DMS79 treated with DMSO at 0.1 percent for 48 hours (cell line): ENCODE results near the gene TP73.

Experiments used
- DNase-seq: peaks from one replicate; lab custom pipeline; 2025; lab: John Stamatoyannopoulos, UW

The TP73 gene

GRCh38 chr1:3783651-3784474, 131.5 kb downstream of the TP73 start:
- DNase-seq = no peak

- no peak for DNase-seq
These were observed 132.7 kb downstream of the TP73 start for GRCh38 chr1:3785045-3785444.

- DNase-seq = no peak
These were observed 133.3 kb downstream of the TP73 start for GRCh38 chr1:3785456-3786157.
